Upper lobe of left lung (tissue), 6 donors: ENCODE data around the gene SHLD1. TPM values are rescaled to one million over a fixed set of nuclear protein-coding genes. Genes with fewer than 3 reads are reported as not detected.

Experiments used
- ATAC-seq, 2 donors: fragments of 200-7000 bp; cut with Tn5 transposase; one replicate each; pipeline ENCODE4 v1.9.1; 2022; ENCODE audit warnings: mild to moderate bottlenecking in 2 of 2, moderate library complexity in 2 of 2; ENCODE audit not compliant: low FRiP score in 2 of 2
- DNase-seq, 2 donors: peaks; one replicate each; pipeline ENCODE4 v3.0.0-alpha.2; 2019 to 2020
- H3K27ac ChIP-seq, 4 donors: fragments of 200-600 bp; sonication (generic); one replicate each; pipeline ENCODE4 v1.5.1; 2016 to 2019
- H3K27me3 ChIP-seq, 4 donors: fragments of 200-600 bp; sonication (generic); one replicate each; pipeline ENCODE4 v1.5.1; 2017 to 2019
- H3K36me3 ChIP-seq, 4 donors: fragments of 200-600 bp; sonication (generic); one replicate each; pipeline ENCODE4 v1.5.1; 2016 to 2019
- H3K4me1 ChIP-seq, 4 donors: fragments of 200-600 bp; sonication (generic); one replicate each; pipeline ENCODE4 v1.5.1; 2018 to 2019
- H3K4me3 ChIP-seq, 4 donors: fragments of 200-600 bp; sonication (generic); one replicate each; pipeline ENCODE4 v1.5.1; 2017 to 2019; ENCODE audit warnings: mild to moderate bottlenecking in 2 of 4, moderate library complexity in 1 of 4
- H3K9me3 ChIP-seq, 4 donors: fragments of 200-600 bp; sonication (generic); one replicate each; pipeline ENCODE4 v1.5.1; 2018 to 2019
- EP300 ChIP-seq, 4 donors: sonication (generic); formaldehyde crosslinking; IDR thresholded peaks; one replicate each; pipeline ENCODE4 v1.5.1; 2017; ENCODE audit warnings: antibody characterized with exemption in 4 of 4, control low read depth in 2 of 4
- POLR2A ChIP-seq, 4 donors: fragments of 450-650 bp; IDR thresholded peaks; one replicate each; pipeline ENCODE4 v1.5.1; 2016 to 2017; ENCODE audit warnings: antibody characterized with exemption in 4 of 4, mild to moderate bottlenecking in 2 of 4
- POLR2AphosphoS5 ChIP-seq, 2 donors: sonication (generic); formaldehyde crosslinking; IDR thresholded peaks; one replicate each; pipeline ENCODE4 v1.5.1; 2017; ENCODE audit warnings: antibody characterized with exemption in 2 of 2
- WGBS, 2 donors: methylation state at CpG; one replicate each; pipeline ENCODE4 v1.1.5; 2017 to 2018; 5-methylcytosine and 5-hydroxymethylcytosine counted together
- total RNA-seq, 6 donors: library from RNA; depleted of rRNA in 4 of 6; stranded (reverse); fragments of >200 nt in 4 of 6; gene quantifications; one replicate each; pipeline versions ENCODE4 v1.1.0 to v1.2.1, GENCODE V29; 2016 to 2021
- TF ChIP-seq, protein P1 (sequence below), 6 experiments: fragments of 450-650 bp in 4 of 6; fragments of 200-600 bp in 2 of 6; sonication (generic) in 2 of 6; IDR thresholded peaks; one replicate each; pipeline ENCODE4 v1.5.1; 2016 to 2019; ENCODE audit warnings: antibody characterized with exemption in 6 of 6
- donor health status: DM: no; HTN: no; CAD: no; lungs with moderate emphysema.
- donor health status: DM: no; HTN: yes; CAD: no; lungs with severe emphysema.

The SHLD1 gene
- total RNA-seq, 6 donors from 2014 or later: 3.1 to 5.6 (median 4.5) TPM

DNA sequence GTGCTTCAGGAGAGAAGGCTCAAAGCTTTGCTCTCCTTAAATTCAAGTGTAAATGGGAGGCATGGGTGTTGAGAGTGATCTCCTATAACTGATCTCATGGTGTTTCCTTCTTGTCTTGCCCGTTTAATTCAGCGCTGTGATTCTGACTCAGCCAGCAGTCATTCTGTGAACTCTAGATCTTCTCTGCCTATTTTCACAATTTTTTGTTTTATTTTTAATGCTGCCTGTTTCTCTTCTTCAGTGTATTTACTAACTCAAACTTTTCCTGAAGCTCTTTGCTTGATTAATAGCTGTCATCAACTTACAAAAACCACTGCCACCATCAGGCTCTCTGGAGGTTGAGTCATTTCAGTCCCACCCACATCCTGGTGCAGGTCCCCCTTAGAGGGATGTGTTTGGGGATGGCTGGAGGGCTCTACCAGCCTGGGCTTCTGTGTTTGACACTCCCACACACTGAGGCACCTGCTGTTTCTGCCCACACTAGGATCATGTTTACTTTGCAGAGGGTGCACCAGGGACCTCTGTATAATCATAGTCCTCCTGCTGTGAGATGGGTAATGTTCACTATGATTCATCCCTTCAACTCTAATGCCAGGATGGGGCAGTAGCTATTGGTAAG is 94.0 kb downstream of the SHLD1 start:
- TF ChIP-seq EP300 (IDR thresholded peaks at IDR 0.05) (no peak), POLR2AphosphoS5 (IDR thresholded peaks at IDR 0.05) (no peak), POLR2A (IDR thresholded peaks at IDR 0.05) (no peak)
- TF ChIP-seq, protein P1, sequence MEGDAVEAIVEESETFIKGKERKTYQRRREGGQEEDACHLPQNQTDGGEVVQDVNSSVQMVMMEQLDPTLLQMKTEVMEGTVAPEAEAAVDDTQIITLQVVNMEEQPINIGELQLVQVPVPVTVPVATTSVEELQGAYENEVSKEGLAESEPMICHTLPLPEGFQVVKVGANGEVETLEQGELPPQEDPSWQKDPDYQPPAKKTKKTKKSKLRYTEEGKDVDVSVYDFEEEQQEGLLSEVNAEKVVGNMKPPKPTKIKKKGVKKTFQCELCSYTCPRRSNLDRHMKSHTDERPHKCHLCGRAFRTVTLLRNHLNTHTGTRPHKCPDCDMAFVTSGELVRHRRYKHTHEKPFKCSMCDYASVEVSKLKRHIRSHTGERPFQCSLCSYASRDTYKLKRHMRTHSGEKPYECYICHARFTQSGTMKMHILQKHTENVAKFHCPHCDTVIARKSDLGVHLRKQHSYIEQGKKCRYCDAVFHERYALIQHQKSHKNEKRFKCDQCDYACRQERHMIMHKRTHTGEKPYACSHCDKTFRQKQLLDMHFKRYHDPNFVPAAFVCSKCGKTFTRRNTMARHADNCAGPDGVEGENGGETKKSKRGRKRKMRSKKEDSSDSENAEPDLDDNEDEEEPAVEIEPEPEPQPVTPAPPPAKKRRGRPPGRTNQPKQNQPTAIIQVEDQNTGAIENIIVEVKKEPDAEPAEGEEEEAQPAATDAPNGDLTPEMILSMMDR (IDR thresholded peaks at IDR 0.05): no peak
- H3K27ac ChIP-seq: no peak overlapping the region

DNA sequence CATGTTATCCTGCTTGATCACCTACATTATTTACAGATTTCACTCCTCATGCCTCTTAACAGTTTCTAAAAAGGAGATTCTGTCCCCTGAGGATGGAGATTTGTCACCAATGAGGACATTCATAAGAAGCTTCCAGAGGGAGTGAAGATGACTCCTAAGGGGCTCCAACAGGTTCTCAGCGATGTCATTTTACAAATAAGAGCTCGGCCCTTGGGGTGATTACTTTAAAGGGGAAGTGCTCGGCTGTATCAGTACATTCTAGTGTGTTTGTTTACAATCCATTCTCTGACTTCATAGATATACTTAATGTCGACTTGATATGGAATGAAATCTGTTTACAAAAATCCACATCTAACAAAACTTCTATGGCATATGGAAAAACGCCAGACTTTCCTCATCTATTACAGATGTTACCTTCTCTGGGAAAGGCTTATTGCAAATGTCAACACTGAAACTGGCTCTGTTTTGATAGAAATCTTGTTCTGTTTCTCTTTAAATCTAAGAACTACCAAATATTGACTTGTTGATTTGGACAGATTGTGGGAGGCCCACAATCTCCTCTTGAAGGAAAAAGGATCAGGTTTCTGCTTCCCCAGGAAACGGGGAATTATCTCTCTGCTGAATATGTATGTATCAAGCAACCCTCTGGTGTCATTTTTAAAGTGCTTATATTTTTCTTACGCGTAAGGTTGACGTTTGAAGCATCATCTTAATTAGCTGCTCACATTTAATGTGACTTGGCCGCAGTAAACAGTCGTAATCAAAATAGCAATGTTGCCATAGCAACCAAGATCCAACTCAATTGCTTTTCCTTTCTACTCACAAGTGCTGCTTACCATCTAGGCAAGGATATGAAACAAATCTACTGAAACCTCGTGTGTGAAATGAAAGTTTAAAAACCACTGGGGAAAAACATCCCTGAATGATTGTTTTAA is 95.7 kb downstream of the SHLD1 start:
- no peak for ATAC-seq
- no peak overlapping the region for H3K27ac ChIP-seq
- TF ChIP-seq POLR2A (IDR thresholded peaks at IDR 0.05) (no peak), POLR2AphosphoS5 (IDR thresholded peaks at IDR 0.05) (no peak), EP300 (IDR thresholded peaks at IDR 0.05) (no peak)
- TF ChIP-seq, protein P1 (IDR thresholded peaks at IDR 0.05): no peak
- WGBS, 2 donors: 42 to 50% methylated on average over 12 of the region's 12 CpGs
- H3K36me3 ChIP-seq: no peaks in the 10 kb centered on the region
- H3K4me3 ChIP-seq: no peak overlapping the region
- DNase-seq: no peak
- no peaks in the 10 kb centered on the region for H3K27me3 ChIP-seq
- peaks cover 0 to 12% (median 7%) of the 10 kb centered on the region in 4 donors for H3K4me1 ChIP-seq
- no peaks in the 10 kb centered on the region for H3K9me3 ChIP-seq

More for the DNA sequence above, 94.0 kb downstream of the SHLD1 start:
- H3K4me1 ChIP-seq: peaks cover 0 to 12% (median 7%) of the 10 kb centered on the region in 4 donors
- no peaks in the 10 kb centered on the region for H3K36me3 ChIP-seq
- ATAC-seq (no peak), DNase-seq (no peak)
- WGBS, 2 donors: 87 to 88% methylated on average over 2 of the region's 2 CpGs
- H3K9me3 ChIP-seq: no peaks in the 10 kb centered on the region
- H3K4me3 ChIP-seq: no peak overlapping the region
- H3K27me3 ChIP-seq: no peaks in the 10 kb centered on the region

DNA sequence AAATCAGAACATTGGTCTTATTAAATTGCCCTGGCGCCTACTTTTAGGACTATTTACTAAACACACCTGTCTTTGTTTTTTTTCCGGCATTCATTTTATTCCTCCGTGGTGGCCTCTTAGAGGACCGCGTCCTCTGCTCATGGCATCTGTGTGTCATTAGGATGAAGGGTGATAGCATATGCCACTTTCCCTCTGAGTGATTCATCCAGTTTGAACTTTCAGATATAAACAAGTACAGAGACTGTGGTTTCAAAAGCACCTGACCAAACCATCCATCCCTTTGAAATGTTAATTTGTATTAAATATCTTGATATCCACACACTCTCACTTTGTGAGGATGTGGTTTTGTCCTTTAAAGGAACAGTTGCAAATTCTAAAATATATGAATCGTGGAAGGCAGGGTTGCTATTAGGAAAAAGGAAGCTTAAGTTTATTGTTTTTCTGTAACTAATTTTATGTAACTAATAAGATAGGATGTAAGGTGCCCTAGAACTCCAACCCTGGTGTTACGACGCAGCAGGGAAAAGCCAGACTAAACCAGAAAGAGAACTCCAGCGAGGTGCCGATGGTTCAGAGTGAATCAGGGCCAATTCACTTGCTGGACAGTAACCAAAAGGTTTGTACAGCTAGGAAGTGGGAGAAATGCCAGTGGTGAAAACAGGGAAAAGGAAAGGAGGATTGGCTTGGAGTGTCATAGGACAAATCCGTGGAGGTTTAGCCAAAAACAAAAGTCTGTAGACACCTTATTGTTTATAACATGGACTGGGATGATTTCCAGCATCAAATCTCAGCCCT is 98.7 kb downstream of the SHLD1 start:
- no peaks in the 10 kb centered on the region for H3K9me3 ChIP-seq
- H3K36me3 ChIP-seq: no peaks in the 10 kb centered on the region
- H3K27me3 ChIP-seq: no peaks in the 10 kb centered on the region
- no peak for ATAC-seq
- DNase-seq: no peak
- peaks cover 0 to 12% (median 5%) of the 10 kb centered on the region in 4 donors for H3K4me1 ChIP-seq
- H3K27ac ChIP-seq: no peak overlapping the region
- H3K4me3 ChIP-seq: no peak overlapping the region
- TF ChIP-seq EP300 (IDR thresholded peaks at IDR 0.05): no peak
- TF ChIP-seq POLR2AphosphoS5 (IDR thresholded peaks at IDR 0.05): no peak
- TF ChIP-seq, protein P1 (IDR thresholded peaks at IDR 0.05): no peak
- TF ChIP-seq POLR2A (IDR thresholded peaks at IDR 0.05): no peak
- 61 to 67% methylated on average over 11 of the region's 11 CpGs for WGBS, 2 donors

DNA sequence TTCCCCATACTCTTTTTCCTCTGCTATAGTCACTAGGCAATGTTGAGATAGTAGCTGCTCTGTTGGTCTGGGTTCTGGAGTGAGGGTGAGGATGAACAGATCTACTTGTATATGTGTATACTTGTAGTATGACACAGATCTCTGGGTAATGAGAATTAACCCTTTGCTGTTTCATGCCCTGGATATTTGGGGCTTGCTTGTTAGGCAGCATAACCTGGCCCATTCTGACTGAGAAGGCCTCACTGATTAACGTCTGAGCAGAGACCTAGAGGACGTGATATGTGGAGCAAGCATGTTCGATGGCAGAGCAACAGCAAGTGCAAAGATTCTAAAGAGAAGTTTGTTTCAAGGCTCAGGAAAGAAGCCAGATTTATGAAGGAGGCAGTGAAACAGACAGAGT is 105.7 kb downstream of the SHLD1 start:
- DNase-seq: no peak
- H3K9me3 ChIP-seq: no peaks in the 10 kb centered on the region
- 94 to 95% methylated on average over 3 of the region's 3 CpGs for WGBS, 2 donors
- H3K36me3 ChIP-seq: no peaks in the 10 kb centered on the region
- H3K27me3 ChIP-seq: no peaks in the 10 kb centered on the region
- no peak overlapping the region for H3K27ac ChIP-seq
- no peak for ATAC-seq
- H3K4me1 ChIP-seq: no peaks in the 10 kb centered on the region
- H3K4me3 ChIP-seq: no peak overlapping the region
- no peak for TF ChIP-seq POLR2A (IDR thresholded peaks at IDR 0.05)
- no peak for TF ChIP-seq EP300 (IDR thresholded peaks at IDR 0.05)
- TF ChIP-seq, protein P1 (IDR thresholded peaks at IDR 0.05): no peak
- no peak for TF ChIP-seq POLR2AphosphoS5 (IDR thresholded peaks at IDR 0.05)
